ENCODE data around the gene BCL7B. TPM values are rescaled to one million over a fixed set of nuclear protein-coding genes. Genes with fewer than 3 reads are reported as not detected.

The BCL7B gene
- total and polyA plus RNA-seq, 2 of the 13 experiments (the other 11 are each of a cell fraction or from before 2014, with no cell fraction given): 24.3 to 38.2 TPM

DNA sequence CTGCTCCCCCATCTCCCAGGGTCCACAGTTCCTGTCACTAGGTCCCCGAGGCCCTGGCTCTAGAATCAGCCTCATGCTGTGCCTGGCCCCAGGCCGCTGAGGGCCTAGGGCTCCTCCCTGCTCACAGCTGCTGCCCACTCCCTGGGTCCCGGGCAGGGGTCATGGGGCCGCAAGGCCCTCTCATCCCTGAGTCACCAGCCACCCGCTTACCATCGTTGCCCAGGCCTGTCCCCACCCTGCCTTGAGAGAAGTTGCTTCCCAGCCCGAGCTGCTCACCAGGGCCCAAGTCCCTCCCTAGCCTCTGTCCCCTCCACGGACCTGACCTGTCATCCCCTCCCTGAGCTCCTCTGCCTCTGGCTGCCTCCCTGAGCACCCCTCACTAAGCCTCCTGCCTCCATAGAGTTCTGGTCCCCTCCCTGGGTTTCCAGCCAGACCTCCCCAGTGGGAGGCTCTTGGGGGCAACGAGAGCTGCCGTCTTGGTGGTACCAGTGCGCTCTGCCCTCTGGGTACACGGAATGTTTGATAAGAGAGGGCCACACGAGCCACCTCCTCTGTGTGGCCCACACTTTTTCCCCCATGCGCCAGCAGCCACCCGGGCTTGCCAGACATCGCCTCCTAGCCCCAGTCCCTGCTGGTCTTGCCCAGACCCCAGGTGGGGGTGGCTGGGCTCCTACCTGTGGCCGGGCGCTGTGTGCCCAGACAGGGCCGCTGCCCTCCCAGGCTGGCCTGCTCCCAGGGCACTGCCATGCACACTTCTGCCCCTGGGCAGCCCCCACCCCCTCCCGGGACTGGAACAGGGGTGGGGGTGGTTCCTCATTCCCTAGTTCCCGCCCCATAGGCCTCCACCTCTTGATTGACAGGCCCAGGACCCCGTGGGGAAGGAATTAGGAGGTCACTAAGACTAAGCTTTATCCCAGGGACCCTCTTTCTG lies 45.5 kb upstream of the BCL7B start (continued):
- TF ChIP-seq ZNF784 (CRISPR knock-in tag; IDR thresholded peaks at IDR 0.05; ENCODE audit: borderline replicate concordance) (no peak; the same call in 1 of the 2 replicates), ZNF484 (CRISPR knock-in tag; IDR thresholded peaks at IDR 0.05; ENCODE audit: borderline replicate concordance, low read depth) (no peak), ZNF354B (CRISPR knock-in tag; IDR thresholded peaks at IDR 0.05) (no peak), ZNF383 (CRISPR knock-in tag; IDR thresholded peaks at IDR 0.05; ENCODE audit: borderline replicate concordance) (no peak), ZNF720 (CRISPR knock-in tag; IDR thresholded peaks at IDR 0.05) (no peak), ZFP82 (CRISPR knock-in tag; IDR thresholded peaks at IDR 0.05; ENCODE audit: borderline replicate concordance) (no peak), ZSCAN5A (CRISPR knock-in tag; IDR thresholded peaks at IDR 0.05; ENCODE audit: borderline replicate concordance) (no peak), FOXO4 (CRISPR knock-in tag; conservative IDR thresholded peaks at IDR 0.05) (no peak), ZZZ3 (CRISPR knock-in tag; IDR thresholded peaks at IDR 0.05; ENCODE audit: borderline replicate concordance) (no peak), IKZF4 (CRISPR knock-in tag; IDR thresholded peaks at IDR 0.05; ENCODE audit: borderline replicate concordance, low read depth, not compliant biosample characterization) (peak; percentile 49), MTA3 (CRISPR knock-in tag; IDR thresholded peaks at IDR 0.05) (no peak), ZNF724P (CRISPR knock-in tag; IDR thresholded peaks at IDR 0.05; ENCODE audit: borderline replicate concordance) (no peak), LCORL (IDR thresholded peaks at IDR 0.05) (no peak), LCORL (CRISPR knock-in tag; IDR thresholded peaks at IDR 0.05) (no peak), DRAP1 (CRISPR knock-in tag; IDR thresholded peaks at IDR 0.05) (no peak), HDAC1 (CRISPR knock-in tag; IDR thresholded peaks at IDR 0.05) (no peak), FOSL2 (CRISPR knock-in tag; IDR thresholded peaks at IDR 0.05) (no peak), AGO2 (optimal IDR thresholded peaks at IDR 0.05; ENCODE audit: low read depth, low read length) (peak; percentile 100), HBP1 (CRISPR knock-in tag; IDR thresholded peaks at IDR 0.05; ENCODE audit: low read depth) (no peak), FIP1L1 (IDR thresholded peaks at IDR 0.05; ENCODE audit: borderline replicate concordance, insufficient read depth, low read depth, low read length) (no peak), SRY (CRISPR knock-in tag; IDR thresholded peaks at IDR 0.05) (no peak), TEAD2 (CRISPR knock-in tag; IDR thresholded peaks at IDR 0.05) (no peak), TP53 (CRISPR knock-in tag; conservative IDR thresholded peaks at IDR 0.05) (no peak), ETV6 (CRISPR knock-in tag; conservative IDR thresholded peaks at IDR 0.05) (no peak; the same call in 1 of the 2 replicates), ONECUT2 (CRISPR knock-in tag; IDR thresholded peaks at IDR 0.05) (no peak)
